H1 (cell line): ENCODE measurements around the gene FLOT1. TPM values are rescaled to one million over a fixed set of nuclear protein-coding genes. Genes with fewer than 3 reads are reported as not detected.

Experiments
- CTCF ChIA-PET: fragments of 300-600 bp; sonication (Branson Sonifier 250); formaldehyde crosslinking; loops from one replicate; lab custom pipeline; 2021; ENCODE audit not compliant: partially characterized antibody; lab: Charles Lee
- POLR2A ChIA-PET: fragments of 300-600 bp; sonication (Branson Sonifier 250); formaldehyde crosslinking; loops from one replicate; lab custom pipeline; 2021; ENCODE audit warnings: inconsistent platforms; ENCODE audit not compliant: partially characterized antibody; lab: Charles Lee
- DNase-seq, 2 experiments: peaks; one replicate each; pipeline versions ENCODE4 v3.0.0 to v3.0.0-alpha.2; 2010 to 2022; ENCODE audit warnings: low spot score in 2 of 2, low read depth in 1 of 2, mixed read lengths in 1 of 2
- FAIRE-seq: peaks from 2 replicates; lab custom pipeline; 2011; peaks lifted over from hg19 to GRCh38; lab: Jason Lieb, UNC
- H2AFZ ChIP-seq: 2 replicates; pipeline ENCODE4 v1.8.1; 2012; ENCODE audit warnings: low read length, inconsistent platforms
- H2AK5ac ChIP-seq: 2 replicates; pipeline ENCODE4 v1.6.1; 2013; ENCODE audit warnings: low read depth, low read length
- H2BK120ac ChIP-seq: replicated peaks from 2 replicates; pipeline ENCODE3; 2013; ENCODE audit warnings: low read depth, low read length, inconsistent platforms
- H2BK12ac ChIP-seq: 2 replicates; pipeline ENCODE4 v1.6.1; 2013; ENCODE audit warnings: low read depth, low read length
- H2BK15ac ChIP-seq: 2 replicates; pipeline ENCODE4 v1.6.1; 2013; ENCODE audit warnings: low read length
- H2BK20ac ChIP-seq: 2 replicates; pipeline ENCODE4 v1.6.1; 2013; ENCODE audit warnings: low read length
- H2BK5ac ChIP-seq: 2 replicates; pipeline ENCODE4 v1.6.1; 2013; ENCODE audit warnings: low read depth, low read length
- H3K14ac ChIP-seq: 2 replicates; pipeline ENCODE4 v1.6.1; 2013; ENCODE audit warnings: inconsistent platforms; ENCODE audit not compliant: insufficient read length
- H3K18ac ChIP-seq: 2 replicates; pipeline ENCODE4 v1.6.1; 2013; ENCODE audit warnings: low read length; ENCODE audit errors: extremely low read depth
- H3K23ac ChIP-seq: 2 replicates; pipeline ENCODE4 v1.6.1; 2013; ENCODE audit warnings: inconsistent platforms; ENCODE audit not compliant: insufficient read length
- H3K23me2 ChIP-seq: 2 replicates; pipeline ENCODE4 v1.6.1; 2013; ENCODE audit warnings: low read depth, low read length
- H3K27ac ChIP-seq: 2 replicates; pipeline ENCODE4 v1.6.1; 2011; ENCODE audit warnings: low read depth, low read length, inconsistent platforms
- H3K27me3 ChIP-seq, 4 experiments: replicated peaks in 1 of 4; 1 replicate in 1 of 4; 2 replicates in 3 of 4; pipeline versions ENCODE4 v1.6.1 to v1.8.1; 2011 to 2013; ENCODE audit warnings: low read length in 3 of 4, mild to moderate bottlenecking in 3 of 4, inconsistent platforms in 2 of 4, mixed read lengths in 2 of 4, moderate library complexity in 1 of 4; ENCODE audit not compliant: control insufficient read depth in 3 of 4, insufficient read depth in 3 of 4; ENCODE audit errors: extremely low read depth in 1 of 4
- H3K36me3 ChIP-seq, 4 experiments: 2 replicates each; pipeline versions ENCODE4 v1.6.1 to v1.8.1; 2011 to 2013; ENCODE audit warnings: mild to moderate bottlenecking in 4 of 4, low read length in 3 of 4, moderate library complexity in 2 of 4, control low read depth in 1 of 4, inconsistent platforms in 1 of 4; ENCODE audit not compliant: insufficient read depth in 4 of 4, control insufficient read depth in 2 of 4
- H3K4ac ChIP-seq: replicated peaks from 2 replicates; pipeline ENCODE3; 2013; ENCODE audit warnings: low read length, low read depth, mixed read lengths, inconsistent platforms; ENCODE audit not compliant: insufficient read length
- H3K4me1 ChIP-seq, 4 experiments: replicated peaks in 1 of 4; 1 replicate in 1 of 4; 2 replicates in 3 of 4; pipeline versions ENCODE4 v1.6.1 to v1.8.1; 2011 to 2013; ENCODE audit warnings: low read length in 3 of 4, inconsistent platforms in 2 of 4, mixed read lengths in 1 of 4; ENCODE audit not compliant: insufficient read depth in 4 of 4, control insufficient read depth in 3 of 4
- H3K4me2 ChIP-seq, 2 experiments: 2 replicates each; pipeline versions ENCODE4 v1.6.1 to v1.8.1; 2011 to 2013; ENCODE audit warnings: low read depth in 2 of 2, low read length in 2 of 2, control low read depth in 1 of 2, inconsistent platforms in 1 of 2, mild to moderate bottlenecking in 1 of 2; ENCODE audit not compliant: insufficient read depth in 1 of 2
- H3K4me3 ChIP-seq, 4 experiments: fragments of 200-600, 300-600 bp in 1 of 4; sonication (generic), shearing (Covaris generic), sonication (Bioruptor Twin) in 1 of 4; 2 replicates each; pipeline versions ENCODE4 v1.5.1 to v1.8.1; 2011 to 2016; ENCODE audit warnings: low read length in 4 of 4, low read depth in 3 of 4, control low read depth in 2 of 4, inconsistent platforms in 2 of 4, mild to moderate bottlenecking in 2 of 4, mixed read lengths in 1 of 4, moderate library complexity in 1 of 4; ENCODE audit not compliant: insufficient read depth in 2 of 4; ENCODE audit errors: extremely low read depth in 1 of 4
- H3K56ac ChIP-seq: replicated peaks from 2 replicates; pipeline ENCODE3; 2013; ENCODE audit warnings: low read depth, mild to moderate bottlenecking, mixed read lengths, low read length, inconsistent platforms; ENCODE audit not compliant: insufficient read length
- H3K79me1 ChIP-seq: 2 replicates; pipeline ENCODE4 v1.6.1; 2013; ENCODE audit warnings: low read depth, low read length, control low read depth
- H3K79me2 ChIP-seq, 2 experiments: 2 replicates each; pipeline versions ENCODE4 v1.6.1 to v1.8.1; 2012 to 2013; ENCODE audit warnings: low read length in 2 of 2, mild to moderate bottlenecking in 2 of 2, inconsistent platforms in 1 of 2; ENCODE audit not compliant: insufficient read depth in 2 of 2, control insufficient read depth in 1 of 2
- H3K9ac ChIP-seq, 4 experiments: replicated peaks in 1 of 4; 1 replicate in 1 of 4; 2 replicates in 3 of 4; pipeline versions ENCODE4 v1.6.1 to v1.8.1; 2011 to 2013; ENCODE audit warnings: low read depth in 3 of 4, low read length in 3 of 4, control low read depth in 2 of 4, mild to moderate bottlenecking in 2 of 4, moderate library complexity in 2 of 4, inconsistent platforms in 1 of 4; ENCODE audit errors: extremely low read depth in 1 of 4
- H3K9me3 ChIP-seq, 2 experiments: 2 replicates each; pipeline versions ENCODE4 v1.6.1 to v1.8.1; 2012 to 2013; ENCODE audit warnings: mild to moderate bottlenecking in 2 of 2, moderate library complexity in 2 of 2, control low read depth in 1 of 2, inconsistent platforms in 1 of 2, low read depth in 1 of 2, low read length in 1 of 2, mixed read lengths in 1 of 2; ENCODE audit not compliant: insufficient read depth in 2 of 2
- H4K20me1 ChIP-seq, 2 experiments: replicated peaks in 1 of 2; 2 replicates each; pipeline versions ENCODE3 to v1.8.1; 2011 to 2013; ENCODE audit warnings: inconsistent platforms in 2 of 2, low read length in 2 of 2, mild to moderate bottlenecking in 1 of 2; ENCODE audit not compliant: insufficient read depth in 2 of 2, control insufficient read depth in 1 of 2
- H4K5ac ChIP-seq: 2 replicates; pipeline ENCODE4 v1.6.1; 2013; ENCODE audit warnings: low read length, low read depth, mixed read lengths, inconsistent platforms; ENCODE audit not compliant: insufficient read length
- H4K8ac ChIP-seq: 2 replicates; pipeline ENCODE4 v1.8.0; 2013; ENCODE audit warnings: mild to moderate bottlenecking, moderate library complexity, low read length, inconsistent platforms; ENCODE audit not compliant: insufficient read depth; ENCODE audit errors: extremely low read depth
- H4K91ac ChIP-seq: replicated peaks from 2 replicates; pipeline ENCODE3; 2013; ENCODE audit warnings: low read length, mixed read lengths, inconsistent platforms; ENCODE audit not compliant: insufficient read length
- SRF ChIP-seq: IDR thresholded peaks from 2 replicates; pipeline ENCODE4 v1.6.1; 2011; ENCODE audit warnings: mild to moderate bottlenecking, low read depth, low read length, moderate library complexity
- TCF12 ChIP-seq: IDR thresholded peaks from 2 replicates; pipeline ENCODE4 v1.6.1; 2011; ENCODE audit warnings: low read depth, mild to moderate bottlenecking, low read length
- YY1 ChIP-seq: IDR thresholded peaks from 2 replicates; pipeline ENCODE4 v1.6.1; 2011; ENCODE audit warnings: low read depth, mild to moderate bottlenecking, low read length
- WGBS, 2 experiments: shearing (Covaris generic) in 1 of 2; methylation state at CpG; one replicate each; pipeline versions ENCODE4 v1.1.6 to v1.1.7; 2013 to 2015; ENCODE audit warnings: low lambda C conversion rate in 2 of 2, mixed read lengths in 2 of 2, inconsistent platforms in 1 of 2, low coverage in 1 of 2, missing lambda C conversion rate in 1 of 2; ENCODE audit not compliant: insufficient replicate concordance in 2 of 2, insufficient coverage in 1 of 2, insufficient read length in 1 of 2; ENCODE audit errors: extremely low coverage in 1 of 2, missing lambda C conversion rate in 1 of 2; 5-methylcytosine and 5-hydroxymethylcytosine counted together
- polyA plus RNA-seq, 7 experiments: library from polyadenylated mRNA; depleted of rRNA in 3 of 7; stranded (reverse) in 5 of 7; unstranded in 2 of 7; fragments of >200 nt in 5 of 7; fragments of 200-250 nt in 2 of 7; gene quantifications; 1 replicate in 5 of 7; 2 replicates in 1 of 7; 4 replicates in 1 of 7; pipeline versions ENCODE4 v1.2.1 to v1.2.3, GENCODE V29; 2011 to 2013; ENCODE audit warnings: missing spikeins in 2 of 7, mixed read lengths in 2 of 7
- total RNA-seq: library from RNA; stranded (reverse); fragmentation: NEBNext Ultra II Directional; extraction: Animal tissue kit (Norgen Biotek cat#: 25700); gene quantifications from 2 replicates; pipeline ENCODE4 v1.2.1, GENCODE V29; 2021

Gene FLOT1
- total and polyA plus RNA-seq, 2 of the 8 experiments (the other 6 are each of a cell fraction or from before 2014, with no cell fraction given), result 87.5 to 88.1 TPM

DNA sequence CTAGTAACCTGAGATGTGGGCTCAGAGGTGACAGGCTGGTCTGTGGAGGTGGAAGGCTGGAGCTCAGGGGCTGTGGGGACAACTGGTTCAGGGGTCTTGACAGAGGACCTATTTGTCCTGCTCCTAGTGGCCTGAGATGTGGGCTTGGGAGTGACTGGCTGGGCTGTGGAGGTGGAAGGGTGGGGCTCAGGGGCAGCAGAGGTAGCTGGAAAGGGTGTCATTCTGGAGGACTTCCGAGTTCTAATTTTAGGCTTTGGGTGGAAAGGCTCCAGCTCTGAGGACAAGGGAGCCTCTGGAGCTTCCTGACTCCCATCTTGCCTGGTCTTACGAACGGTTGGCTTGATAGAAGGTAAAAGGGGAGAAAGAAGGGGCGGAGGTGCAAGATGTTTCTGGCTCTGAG, 36.9 kb downstream of the FLOT1 start:
- no peak overlapping the region for H3K14ac ChIP-seq

More for the DNA sequence above, 36.9 kb downstream of the FLOT1 start:
- no peak overlapping the region for H3K4ac ChIP-seq
- H3K79me1 ChIP-seq, result no peaks in the 10 kb centered on the region
- no peak overlapping the region for H3K18ac ChIP-seq
- no peaks in the 10 kb centered on the region for H3K9me3 ChIP-seq
- no peak overlapping the region for H2AK5ac ChIP-seq
- no peak for FAIRE-seq
- no peak overlapping the region for H3K56ac ChIP-seq
- ChIA-PET POLR2A (interaction anchor here (1.1 to 35.9 kb wide), 4 partner anchors 5 to 26 kb away, joined by 4 to 732 read pairs (median 368); partner anchors contain the start of genes MDC1, NRM and TUBB), CTCF (interaction anchor here (0.7 to 2.3 kb wide), 10 partner anchors 7 to 139 kb away, joined by 3 to 14 read pairs (median 7); partner anchors contain the start of genes DHX16 and MDC1)
- DNase-seq, result no peak
- no peak overlapping the region for H3K4me3 ChIP-seq
- H4K8ac ChIP-seq, result no peak overlapping the region
- H2BK120ac ChIP-seq, result no peak overlapping the region
- H2AFZ ChIP-seq, result no peak overlapping the region
- no peaks in the 10 kb centered on the region for H3K23me2 ChIP-seq
- no peak for TF ChIP-seq YY1
- no peak for TF ChIP-seq TCF12
- no peak for TF ChIP-seq SRF
- H4K91ac ChIP-seq, result no peak overlapping the region
- H3K4me1 ChIP-seq, result no peaks in the 10 kb centered on the region; a peak in 1 of 7 replicates
- H3K79me2 ChIP-seq, result no peaks in the 10 kb centered on the region
- no peak overlapping the region for H3K9ac ChIP-seq
- H4K5ac ChIP-seq, result no peak overlapping the region
- no peak overlapping the region for H2BK12ac ChIP-seq
- H2BK15ac ChIP-seq, result no peak overlapping the region
- no peak overlapping the region for H3K4me2 ChIP-seq
- 91% methylated on average over 4 of the region's 4 CpGs; no CpG with 5 or more reads in 1 of the 2 experiments for WGBS, 2 experiments
- H3K27me3 ChIP-seq, result no peaks in the 10 kb centered on the region
- no peak overlapping the region for H3K27ac ChIP-seq
- no peak overlapping the region for H3K23ac ChIP-seq
- H2BK5ac ChIP-seq, result no peak overlapping the region
- H4K20me1 ChIP-seq, result peaks cover 3 to 4% of the 10 kb centered on the region in 2 experiments
- H2BK20ac ChIP-seq, result no peak overlapping the region
- H3K36me3 ChIP-seq, result peaks cover 5 to 41% (median 25%) of the 10 kb centered on the region in 4 experiments; a peak in 6 of 8 replicates
